AG08395 (cell line): ENCODE data around the gene ADM5.
A peak's percentile ranks its signal among the peaks of the same experiment; 100 is the strongest.

Experiments used
- DNase-seq: peaks from one replicate; pipeline ENCODE4 v3.0.0; 2012; ENCODE audit warnings: mixed read lengths, low spot score

Gene ADM5

DNA sequence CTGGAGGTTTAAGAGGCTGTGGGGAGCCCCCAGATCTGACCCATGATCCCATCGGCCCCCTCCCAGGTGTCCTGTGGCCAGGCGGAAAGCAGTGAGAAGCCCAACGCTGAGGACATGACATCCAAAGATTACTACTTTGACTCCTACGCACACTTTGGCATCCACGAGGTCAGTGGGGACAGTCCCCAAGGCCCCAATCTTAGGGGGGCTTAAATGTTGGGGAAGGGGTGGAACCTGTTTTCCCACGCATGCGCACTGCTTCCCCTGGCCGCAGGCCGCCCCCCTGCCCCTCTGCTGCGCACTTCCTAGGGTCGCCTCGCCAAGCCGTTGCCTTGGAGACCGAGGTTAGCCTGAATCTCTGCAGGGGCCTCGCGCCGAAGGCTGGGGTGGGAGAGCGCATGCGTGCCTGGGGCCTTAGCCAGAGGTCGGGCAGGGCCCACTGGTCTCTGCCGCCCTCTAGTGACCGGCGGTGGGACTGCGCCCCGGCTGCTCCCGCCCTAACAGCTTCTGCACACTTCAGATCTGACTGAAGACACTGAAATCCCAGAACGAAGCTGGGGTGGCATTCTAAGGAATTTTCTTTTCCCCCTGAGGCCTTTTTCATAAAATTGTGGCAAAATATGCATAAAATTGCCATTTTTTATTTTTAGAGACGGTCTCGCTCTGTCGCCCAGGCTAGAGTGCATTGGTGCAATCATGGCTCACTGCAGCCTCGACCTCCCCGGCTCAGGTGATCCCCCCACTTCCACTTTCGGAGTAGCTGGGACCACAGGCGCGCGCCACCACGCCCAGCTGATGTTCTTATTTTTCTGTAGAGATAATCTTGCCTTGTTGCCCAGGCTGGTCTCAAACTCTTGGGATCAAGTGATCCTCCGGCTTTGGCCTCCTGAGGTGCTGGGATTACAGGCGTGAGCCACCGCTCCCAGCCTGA is 8.7 kb upstream of the ADM5 start:
- DNase-seq, result peak; percentile 96

DNA sequence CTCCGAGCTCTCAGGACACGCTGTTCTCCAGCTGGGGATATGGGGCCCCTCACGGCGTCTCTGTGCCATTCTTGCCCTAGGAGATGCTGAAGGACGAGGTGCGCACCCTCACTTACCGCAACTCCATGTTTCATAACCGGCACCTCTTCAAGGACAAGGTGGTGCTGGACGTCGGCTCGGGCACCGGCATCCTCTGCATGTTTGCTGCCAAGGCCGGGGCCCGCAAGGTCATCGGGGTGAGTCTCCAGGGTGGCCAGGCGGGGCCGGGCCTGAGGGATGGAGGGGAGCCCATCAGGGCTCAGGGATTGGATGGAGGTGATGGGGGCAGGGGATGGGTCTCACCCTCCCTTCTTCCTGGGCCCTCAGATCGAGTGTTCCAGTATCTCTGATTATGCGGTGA is 7.6 kb upstream of the ADM5 start:
- DNase-seq, result no peak

DNA sequence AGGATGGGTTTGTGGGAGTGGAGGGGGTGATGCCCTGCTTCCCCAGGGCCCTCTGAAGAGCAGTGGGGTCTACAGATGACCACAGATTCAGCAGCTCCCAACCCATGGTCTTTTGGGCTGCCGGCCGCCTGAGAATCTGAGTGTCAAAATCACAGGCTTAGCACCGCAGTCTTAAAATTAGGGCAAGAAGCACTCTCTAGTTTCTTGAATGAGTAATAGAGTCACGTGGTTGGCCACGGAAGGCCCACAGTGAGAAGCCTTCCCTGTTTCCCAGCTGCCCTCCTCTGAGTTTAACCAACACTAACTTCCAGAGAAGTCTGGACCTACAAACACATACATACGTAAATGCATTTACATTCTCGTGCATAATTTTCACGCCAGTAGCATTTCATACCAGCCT is 7.1 kb upstream of the ADM5 start:
- no peak for DNase-seq

DNA sequence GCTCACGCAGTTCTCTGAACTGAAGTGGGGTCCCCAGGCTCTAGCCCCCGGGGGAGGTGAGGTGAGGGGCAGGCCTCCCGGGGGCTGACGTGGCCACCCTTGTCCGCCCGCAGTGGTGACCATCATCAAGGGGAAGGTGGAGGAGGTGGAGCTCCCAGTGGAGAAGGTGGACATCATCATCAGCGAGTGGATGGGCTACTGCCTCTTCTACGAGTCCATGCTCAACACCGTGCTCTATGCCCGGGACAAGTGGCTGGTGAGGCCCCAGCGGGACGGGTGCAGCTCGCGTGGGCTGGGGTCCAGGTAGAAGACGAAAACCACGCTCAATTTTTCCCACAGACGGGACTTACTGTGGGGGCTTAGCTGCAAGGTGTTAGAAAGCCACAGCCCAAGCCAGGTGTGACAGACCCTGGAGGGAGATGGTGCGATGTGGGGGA is 5.6 kb upstream of the ADM5 start:
- DNase-seq, result no peak

DNA sequence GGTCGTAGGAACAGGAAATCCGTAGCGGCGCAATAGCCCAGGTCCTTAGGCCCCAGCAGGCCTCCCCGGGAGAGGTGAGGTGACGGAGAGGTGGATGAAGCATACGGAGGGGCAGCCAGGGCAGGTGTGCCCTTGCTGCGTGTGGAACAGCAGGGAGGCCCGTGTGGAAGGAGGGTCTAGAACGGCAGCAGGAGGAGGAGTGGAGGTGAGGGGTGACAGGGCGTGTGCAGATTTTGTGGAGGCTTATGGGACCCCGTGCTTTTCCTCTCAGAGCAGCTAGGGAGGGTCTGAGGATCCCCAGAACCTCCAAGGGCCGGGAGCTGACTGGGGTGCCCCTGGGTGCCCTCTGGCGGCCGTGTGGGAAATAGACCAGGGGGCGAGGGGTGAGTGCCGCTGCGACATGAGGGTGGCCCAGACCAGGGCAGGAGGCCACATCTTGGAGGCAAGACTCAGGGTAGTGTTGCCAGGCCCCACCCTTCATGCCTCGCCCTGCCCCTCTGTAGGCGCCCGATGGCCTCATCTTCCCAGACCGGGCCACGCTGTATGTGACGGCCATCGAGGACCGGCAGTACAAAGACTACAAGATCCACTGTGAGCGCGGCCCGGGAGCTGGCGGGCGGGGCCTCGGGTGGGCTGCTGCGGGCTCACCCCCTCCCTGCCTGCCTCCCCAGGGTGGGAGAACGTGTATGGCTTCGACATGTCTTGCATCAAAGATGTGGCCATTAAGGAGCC is 5.0 kb upstream of the ADM5 start:
- no peak for DNase-seq

DNA sequence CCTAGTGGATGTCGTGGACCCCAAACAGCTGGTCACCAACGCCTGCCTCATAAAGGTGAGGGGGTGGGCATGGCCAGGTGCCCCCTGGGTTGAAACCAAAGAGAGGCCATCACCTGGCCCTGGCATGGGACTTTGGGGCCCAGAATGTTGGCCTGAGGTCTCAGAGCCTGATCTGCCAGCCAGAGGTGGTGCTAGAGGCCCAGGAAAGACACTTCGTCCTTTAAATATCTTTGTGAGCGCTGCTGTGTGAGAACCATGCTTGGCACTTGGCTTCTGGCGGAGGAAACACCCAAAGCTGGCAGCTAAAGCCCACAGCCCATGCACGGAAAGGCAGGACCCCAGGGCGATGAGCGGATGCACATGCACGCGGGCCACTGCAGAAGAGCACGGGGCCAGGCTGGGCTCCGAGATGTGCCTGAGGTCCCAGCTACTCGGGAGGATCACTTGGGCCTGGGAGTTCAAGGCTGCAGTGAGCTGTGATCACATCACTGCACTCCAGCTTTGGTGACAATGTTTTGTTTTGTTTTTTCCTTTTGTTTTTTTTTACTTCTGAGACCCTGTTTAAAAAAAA is 4.3 kb upstream of the ADM5 start:
- no peak for DNase-seq

DNA sequence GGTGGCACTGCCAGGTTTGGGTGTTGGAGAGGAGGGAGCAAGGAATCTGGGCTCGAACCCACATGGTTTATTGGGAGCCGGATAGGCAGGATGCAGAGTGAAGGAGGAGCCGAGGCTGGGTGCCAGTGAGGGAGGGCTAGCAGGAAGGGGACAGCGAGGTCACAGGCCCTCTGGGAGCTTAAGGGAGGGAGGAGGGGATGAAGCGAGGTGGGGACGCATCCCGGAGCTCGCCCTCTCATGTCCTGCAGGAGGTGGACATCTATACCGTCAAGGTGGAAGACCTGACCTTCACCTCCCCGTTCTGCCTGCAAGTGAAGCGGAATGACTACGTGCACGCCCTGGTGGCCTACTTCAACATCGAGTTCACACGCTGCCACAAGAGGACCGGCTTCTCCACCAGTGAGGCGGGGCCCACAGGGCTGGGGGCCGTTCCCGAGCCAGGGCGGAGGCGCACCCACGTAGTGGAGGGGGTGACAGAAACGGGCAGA is 3.5 kb upstream of the ADM5 start:
- no peak for DNase-seq

DNA sequence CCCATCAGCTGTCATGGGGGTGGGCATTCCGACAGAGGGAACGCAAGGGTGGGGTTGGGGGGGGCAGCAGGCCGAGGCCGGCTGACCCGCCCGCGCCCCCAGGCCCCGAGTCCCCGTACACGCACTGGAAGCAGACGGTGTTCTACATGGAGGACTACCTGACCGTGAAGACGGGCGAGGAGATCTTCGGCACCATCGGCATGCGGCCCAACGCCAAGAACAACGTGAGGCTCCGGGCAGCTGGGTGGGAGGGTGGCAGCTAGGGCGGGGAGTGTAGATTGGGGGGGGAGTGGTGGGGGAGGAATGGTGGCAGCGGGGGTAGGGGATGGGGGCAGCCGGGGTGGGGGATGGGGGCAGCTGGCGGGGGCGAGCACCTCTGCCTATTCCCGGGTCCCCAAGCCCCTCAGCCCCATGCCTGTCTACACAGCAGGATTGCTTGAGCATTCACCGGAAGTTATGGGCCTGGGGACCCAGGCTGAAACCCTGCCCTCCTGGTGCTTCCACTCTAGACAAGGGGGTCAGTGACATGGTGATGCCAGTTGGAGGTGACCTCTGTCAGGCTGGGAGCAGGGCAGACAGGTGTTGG is 2.8 kb upstream of the ADM5 start:
- DNase-seq, result no peak

DNA sequence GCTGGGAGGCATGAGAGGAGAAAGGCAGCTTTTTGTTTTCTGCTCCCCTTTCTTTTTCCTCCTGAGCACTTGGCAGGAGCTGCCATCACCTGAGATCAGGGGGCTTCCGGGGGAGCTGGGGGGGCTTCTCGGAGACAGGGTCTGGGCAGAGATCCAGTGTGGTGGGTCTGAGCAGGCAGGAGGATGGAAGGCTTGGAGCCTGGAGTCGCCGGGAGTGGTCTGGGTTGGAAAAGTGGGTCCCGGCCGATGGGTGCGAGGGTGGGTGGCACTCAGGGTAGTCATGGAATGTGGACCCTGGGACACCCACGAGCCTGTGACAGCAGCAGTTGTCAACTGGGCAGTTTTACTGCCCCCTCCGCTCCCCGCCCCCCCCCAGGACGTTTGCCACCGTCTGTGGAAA is 2.2 kb upstream of the ADM5 start:
- no peak for DNase-seq

DNA sequence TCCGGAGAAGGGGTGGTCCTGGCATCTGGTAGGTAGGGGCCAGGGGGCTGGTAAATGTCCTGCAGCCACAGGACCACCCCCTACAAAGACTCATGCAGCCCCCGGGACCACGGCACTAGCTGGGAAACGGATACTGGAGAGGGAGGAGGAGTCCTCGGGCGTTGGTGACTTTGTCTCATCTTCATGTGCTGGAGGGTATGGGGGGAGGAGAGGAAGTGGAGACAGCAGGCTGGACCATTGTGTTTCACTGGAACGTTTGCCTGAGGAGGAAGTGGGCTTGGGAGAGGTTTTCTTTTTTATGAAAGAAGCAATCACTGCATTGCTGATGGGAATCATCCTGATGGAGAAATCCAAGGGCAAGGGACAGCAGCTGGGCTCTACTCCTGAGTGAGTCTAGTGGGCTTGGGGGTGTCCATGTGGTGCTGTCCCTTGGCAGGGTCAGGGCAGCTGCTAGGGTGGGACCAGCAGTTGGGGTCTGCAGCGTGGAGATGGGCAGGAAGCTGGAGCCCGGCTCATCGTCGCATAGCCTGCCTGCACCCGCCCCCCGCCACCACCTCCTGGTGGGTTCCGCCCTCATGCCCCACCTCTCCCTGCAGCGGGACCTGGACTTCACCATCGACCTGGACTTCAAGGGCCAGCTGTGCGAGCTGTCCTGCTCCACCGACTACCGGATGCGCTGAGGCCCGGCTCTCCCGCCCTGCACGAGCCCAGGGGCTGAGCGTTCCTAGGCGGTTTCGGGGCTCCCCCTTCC is 1.7 kb upstream of the ADM5 start:
- no peak for DNase-seq

DNA sequence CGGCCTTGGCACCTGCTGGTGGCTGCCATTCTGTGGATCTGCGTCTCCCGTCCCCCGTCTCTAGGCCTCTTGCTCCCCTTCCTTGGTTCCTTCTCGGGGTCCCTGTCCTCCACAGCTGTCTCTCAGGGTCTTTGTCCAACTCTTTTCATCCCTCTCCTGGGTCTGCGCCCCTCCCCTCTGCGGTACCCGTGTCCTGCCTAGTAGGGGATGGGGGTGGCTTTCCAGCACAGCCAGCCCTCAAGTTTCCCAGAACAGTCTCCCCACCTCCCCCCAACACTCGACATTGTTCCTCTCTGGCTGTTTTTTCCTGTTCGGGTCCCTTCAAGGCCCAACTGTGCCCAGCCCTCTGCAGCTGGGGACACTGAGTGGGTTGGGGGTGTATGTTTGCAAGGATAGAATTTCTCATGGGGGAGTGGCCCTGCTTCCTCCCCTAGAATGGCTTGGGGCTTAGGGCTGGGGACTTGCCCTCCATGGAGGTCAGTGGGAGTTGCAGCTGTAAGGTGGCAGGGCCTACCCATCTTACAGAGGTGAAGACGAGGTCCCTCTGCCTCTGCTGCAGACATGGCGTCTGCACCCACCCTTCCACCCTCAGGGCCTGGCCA is 762 bp upstream of the ADM5 start:
- no peak for DNase-seq

DNA sequence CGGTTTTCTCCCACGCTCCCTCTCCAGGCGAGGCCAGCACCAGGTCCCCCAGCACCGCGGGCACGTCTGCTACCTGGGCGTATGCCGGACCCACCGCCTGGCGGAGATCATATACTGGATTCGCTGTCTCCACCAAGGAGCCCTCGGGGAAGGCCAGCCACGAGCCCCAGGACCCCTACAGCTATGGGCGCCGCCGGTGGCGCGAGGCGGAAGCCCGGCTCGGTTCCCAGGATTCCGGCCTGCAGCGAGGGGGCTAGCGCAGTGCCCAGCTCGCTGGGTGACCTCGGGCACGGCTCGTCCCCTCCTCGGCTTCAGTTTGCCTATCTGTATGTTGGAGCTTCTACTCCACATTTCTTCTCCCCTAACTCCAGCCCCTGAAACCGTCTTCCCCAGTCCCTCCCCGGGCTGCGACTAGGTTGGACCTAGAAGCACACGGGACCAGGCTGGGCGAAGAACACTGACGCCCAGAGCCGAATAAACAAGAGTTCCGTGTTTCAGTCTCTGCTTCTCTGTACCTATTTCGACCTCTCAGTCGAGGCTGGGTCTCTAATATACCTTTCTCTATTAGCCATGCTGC is 773 bp downstream of the ADM5 start:
- peak; percentile 22 for DNase-seq

DNA sequence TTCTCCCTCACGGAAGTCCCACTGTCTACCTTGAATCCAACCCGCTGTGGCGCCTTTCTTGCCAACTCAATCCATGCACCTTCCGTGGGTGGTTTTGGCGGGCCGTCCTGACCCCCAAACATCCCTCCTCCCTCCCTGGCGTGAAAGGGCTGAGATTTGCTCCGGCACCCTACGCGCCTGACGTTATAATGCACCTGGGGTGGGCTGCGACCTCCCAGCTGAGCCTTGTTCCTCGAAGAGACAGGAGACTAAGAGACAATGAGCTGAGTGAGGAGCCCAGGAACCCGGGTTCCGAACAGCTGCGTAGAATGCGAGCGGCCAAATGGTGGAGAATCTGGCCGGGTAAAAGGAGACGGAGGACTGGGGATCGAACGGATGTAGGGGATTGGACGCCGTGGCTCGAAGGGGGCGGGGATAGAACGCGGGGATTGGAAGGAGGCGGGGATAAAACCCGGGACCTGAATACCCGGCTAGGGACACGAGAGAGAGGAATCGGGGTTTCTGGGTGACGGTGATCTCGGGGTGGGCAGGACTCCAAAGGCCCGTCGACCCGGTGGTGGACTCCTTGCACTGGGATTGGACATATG is 1.4 kb downstream of the ADM5 start, which contains the start of gene CPT1C:
Gene CPT1C, plus strand, starts transcription at position 461 of the 587 bp plus-strand sequence. CDS start 1,137 bp downstream, outside the sequence.
- DNase-seq, result peak; percentile 96

DNA sequence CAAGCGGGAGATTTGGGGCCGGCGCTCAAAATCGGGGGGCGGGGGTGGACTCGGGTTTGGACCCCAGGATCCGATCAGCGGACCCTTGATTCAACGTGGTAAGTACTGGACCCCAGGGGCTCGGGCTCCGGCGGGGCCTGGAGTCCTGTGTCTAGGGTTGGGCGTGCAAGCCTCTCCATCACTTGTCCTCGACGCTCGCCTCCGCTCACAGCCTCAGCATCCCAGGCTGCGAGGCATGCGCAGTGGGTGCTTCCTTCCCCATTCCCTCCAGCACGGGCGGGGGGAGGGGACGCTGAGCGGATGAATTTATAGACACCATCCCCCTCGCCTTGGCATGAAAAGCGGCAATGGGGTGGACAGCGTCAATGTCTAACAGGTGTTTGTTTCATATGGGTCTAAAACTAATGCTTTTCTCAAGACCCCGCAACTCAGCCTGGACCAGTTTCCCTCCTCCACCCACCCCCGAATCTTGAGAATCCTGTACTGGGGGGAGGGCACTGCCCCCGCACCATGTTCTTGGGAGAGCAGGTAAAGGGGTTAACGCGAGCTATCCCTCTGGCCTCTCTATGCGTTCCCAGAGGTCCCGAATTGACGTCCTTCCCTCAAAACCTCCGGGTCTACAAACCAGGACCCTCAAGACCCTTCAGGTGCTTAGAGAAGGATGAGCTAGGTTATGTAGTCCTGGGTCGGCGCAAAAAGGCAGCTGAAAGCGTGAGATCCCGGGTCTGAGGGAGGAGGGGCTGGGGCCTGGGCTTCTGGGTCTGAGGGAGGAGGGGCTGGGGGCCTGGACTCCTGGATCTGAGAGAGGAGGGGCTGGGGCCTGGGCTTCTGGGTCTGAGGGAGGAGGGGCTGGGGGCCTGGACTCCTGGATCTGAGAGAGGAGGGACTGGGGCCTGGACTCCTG is 2.1 kb downstream of the ADM5 start:
- DNase-seq, result peak; percentile 91

DNA sequence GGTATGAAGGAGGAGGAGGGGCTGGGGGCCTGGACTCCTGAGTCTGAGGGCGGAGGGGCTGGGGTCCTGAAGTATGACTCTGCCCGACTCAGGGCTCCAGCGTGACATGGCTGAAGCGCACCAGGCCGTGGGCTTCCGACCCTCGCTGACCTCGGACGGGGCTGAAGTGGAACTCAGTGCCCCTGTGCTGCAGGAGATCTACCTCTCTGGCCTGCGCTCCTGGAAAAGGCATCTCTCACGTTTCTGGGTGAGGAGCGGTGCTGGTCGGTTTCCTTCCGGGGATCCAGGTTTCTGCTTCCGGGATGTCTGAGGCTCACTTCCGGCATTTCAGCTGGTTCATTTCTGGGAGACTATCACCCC is 2.7 kb downstream of the ADM5 start:
- no peak for DNase-seq

DNA sequence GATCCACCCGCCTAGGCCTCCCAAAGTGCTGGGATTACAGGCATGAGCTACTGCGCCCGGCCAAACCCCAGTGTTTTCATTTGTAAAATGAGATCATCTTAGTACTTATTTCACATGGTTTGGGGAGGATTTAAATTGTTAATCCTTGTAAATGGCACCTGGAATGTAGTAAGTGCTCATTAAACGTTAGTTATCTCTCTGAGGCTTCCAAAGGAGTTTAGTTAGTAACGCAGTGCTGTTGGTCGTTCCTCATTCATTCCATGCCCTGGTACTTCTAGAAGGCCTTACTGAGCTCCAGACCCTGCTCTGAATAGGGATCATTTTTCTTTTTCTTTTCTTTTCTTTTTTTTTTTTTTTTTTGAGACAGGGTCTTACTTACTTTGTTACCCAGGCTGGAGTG is 6.7 kb downstream of the ADM5 start:
- no peak for DNase-seq

DNA sequence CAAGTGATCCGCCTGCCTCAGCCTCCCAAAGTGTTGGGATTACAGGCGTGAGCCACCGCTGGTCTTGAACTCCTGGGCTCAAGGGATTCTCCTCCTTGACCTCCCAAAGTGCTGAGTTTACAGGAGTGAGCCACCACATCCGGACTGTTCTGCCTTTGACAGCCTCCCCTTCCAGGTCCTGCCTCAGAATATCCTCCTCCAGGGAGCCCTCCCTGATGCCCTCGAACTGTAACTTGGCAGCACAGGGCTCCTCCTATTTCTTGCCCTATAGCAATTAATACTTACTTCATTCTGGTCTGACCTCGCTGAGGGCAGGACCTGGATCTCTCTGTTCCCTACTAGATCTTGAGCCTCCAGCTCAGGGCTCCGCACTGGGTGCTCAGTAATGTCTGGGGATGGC is 7.5 kb downstream of the ADM5 start:
- DNase-seq, result no peak

DNA sequence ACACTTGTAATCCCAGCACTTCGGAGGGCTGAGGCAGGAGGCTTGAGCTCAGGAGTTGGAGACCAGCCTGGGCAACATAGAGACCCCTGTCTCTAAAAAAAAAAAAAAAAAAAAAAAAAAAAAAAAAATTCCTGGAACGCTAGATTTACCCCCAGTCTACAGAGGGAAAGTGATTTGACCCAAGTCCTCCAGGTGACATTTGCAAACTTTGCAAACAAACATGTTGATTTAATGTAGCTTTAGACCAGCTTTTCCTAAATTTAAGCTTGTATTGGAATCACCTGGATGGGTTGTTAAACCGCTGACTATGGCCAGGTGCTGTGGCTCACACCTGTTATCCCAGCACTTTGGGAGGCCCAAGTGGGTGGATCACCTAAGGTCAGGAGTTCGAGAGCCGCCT is 10.0 kb downstream of the ADM5 start:
- DNase-seq, result no peak

DNA sequence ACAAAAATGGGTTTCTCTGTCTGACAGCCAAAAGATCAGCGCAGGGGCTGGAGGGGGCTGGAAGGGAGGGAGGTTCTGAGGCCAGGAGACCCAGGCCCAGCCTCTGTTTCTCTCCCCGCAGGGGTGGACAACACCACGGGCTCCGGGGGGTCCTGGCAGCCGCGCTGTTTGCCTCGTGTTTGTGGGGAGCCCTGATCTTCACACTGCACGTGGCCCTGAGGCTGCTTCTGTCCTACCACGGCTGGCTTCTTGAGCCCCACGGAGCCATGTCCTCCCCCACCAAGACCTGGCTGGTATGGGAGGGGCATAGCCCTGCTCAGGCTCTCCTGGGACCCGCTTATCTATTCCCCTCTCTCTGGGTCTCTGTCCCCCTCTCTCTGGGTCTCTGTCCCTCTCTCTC is 11.2 kb downstream of the ADM5 start:
- no peak for DNase-seq
